Body of pancreas (tissue), 4 donors: ENCODE measurements around the gene EHMT1.

Experiments used
- POLR2A ChIP-seq, 3 donors: fragments of 450-650 bp; IDR thresholded peaks; one replicate each; pipeline ENCODE4 v1.6.1; 2016; ENCODE audit warnings: antibody characterized with exemption in 3 of 3, mild to moderate bottlenecking in 2 of 3
- TF ChIP-seq, protein P1 (sequence below), 7 experiments: fragments of 450-650 bp in 4 of 7; fragments of 200-600 bp in 3 of 7; sonication (generic) in 3 of 7; IDR thresholded peaks; one replicate each; pipeline ENCODE4 v1.5.1; 2016 to 2019; ENCODE audit warnings: antibody characterized with exemption in 7 of 7

DNA sequence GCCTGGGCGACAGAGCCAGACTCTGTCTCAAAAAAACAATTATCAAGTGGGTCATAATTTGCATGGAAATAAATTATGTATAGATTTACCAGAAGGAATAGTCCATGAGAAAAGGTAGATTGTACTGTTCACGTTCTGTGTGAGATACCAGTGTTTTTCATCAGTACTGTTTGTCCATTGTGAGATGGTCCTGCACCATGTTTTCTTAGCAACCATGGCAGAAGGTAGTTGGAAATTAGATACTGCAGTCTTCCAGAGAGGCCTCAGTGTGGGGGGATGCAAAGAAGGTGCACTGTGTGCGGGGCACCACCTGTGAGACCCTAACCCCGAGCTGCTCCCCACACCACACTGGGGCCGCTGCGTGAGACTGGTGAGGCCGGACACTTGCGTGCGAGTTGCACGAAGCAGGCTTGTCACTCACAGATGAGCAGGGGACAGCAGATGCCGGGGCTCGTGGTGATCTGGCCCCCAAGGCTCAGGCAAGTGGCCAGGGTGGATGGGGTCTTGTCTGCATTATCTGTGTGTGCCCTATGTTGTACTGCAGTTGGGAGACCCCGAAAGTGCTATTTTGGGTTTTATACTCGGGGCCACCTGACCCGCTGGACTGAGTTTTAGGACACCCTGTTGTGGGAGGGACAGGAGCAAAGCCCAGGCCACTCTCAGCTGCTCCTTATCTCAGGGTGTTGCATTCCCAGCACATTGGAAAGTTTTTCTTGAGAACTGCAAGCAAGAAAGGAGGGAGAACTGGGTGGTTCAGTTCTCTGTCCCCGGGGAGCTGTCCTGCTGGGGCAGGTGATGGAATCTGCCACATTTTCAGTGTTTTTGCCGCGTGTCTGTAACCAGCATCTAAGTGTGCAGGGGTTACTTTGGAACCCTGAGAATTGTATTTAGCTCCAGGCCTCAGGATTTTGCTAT lies 61.9 kb downstream of the EHMT1 start:
- TF ChIP-seq, protein P1, sequence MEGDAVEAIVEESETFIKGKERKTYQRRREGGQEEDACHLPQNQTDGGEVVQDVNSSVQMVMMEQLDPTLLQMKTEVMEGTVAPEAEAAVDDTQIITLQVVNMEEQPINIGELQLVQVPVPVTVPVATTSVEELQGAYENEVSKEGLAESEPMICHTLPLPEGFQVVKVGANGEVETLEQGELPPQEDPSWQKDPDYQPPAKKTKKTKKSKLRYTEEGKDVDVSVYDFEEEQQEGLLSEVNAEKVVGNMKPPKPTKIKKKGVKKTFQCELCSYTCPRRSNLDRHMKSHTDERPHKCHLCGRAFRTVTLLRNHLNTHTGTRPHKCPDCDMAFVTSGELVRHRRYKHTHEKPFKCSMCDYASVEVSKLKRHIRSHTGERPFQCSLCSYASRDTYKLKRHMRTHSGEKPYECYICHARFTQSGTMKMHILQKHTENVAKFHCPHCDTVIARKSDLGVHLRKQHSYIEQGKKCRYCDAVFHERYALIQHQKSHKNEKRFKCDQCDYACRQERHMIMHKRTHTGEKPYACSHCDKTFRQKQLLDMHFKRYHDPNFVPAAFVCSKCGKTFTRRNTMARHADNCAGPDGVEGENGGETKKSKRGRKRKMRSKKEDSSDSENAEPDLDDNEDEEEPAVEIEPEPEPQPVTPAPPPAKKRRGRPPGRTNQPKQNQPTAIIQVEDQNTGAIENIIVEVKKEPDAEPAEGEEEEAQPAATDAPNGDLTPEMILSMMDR (IDR thresholded peaks at IDR 0.05), result no peak
- TF ChIP-seq POLR2A (IDR thresholded peaks at IDR 0.05), result no peak
